NCI-H748 (cell line): ENCODE results near the gene CCDC85B.
A peak's percentile ranks its signal among the peaks of the same experiment; 100 is the strongest.
"Not testable (repeated sequence)": the region's sequence is repeated elsewhere in the genome, so short reads cannot be mapped to it uniquely, and the experiment has no call there.

ENCODE experiments used
- DNase-seq: peaks from one replicate; lab custom pipeline; 2025; ENCODE audit not compliant: unreplicated experiment; lab: John Stamatoyannopoulos, UW

CCDC85B gene

GRCh38 chr11:65890324-65891218 lies at the start of gene CCDC85B:
TSS of gene CCDC85B (plus strand) at chr11:65890673. CDS start at chr11:65890784, 111 bp downstream.
- DNase-seq, result peak; percentile 97

GRCh38 chr11:65842144-65842543 lies 48.3 kb upstream of the CCDC85B start:
- DNase-seq, result no peak

GRCh38 chr11:65843811-65844210 lies 46.7 kb upstream of the CCDC85B start:
- DNase-seq, result no peak

- DNase-seq, result no peak
Measured at GRCh38 chr11:65844231-65844872, 46.1 kb upstream of the CCDC85B start.

GRCh38 chr11:65847746-65848145 lies 42.7 kb upstream of the CCDC85B start:
- no peak for DNase-seq

GRCh38 chr11:65848693-65849092 lies 41.8 kb upstream of the CCDC85B start:
- DNase-seq, result not testable (repeated sequence)

- DNase-seq, result no peak
Measured at GRCh38 chr11:65849366-65849765, 41.1 kb upstream of the CCDC85B start.

GRCh38 chr11:65849771-65850216 lies 40.7 kb upstream of the CCDC85B start:
- no peak for DNase-seq

GRCh38 chr11:65850217-65851082 lies 40.0 kb upstream of the CCDC85B start:
- no peak for DNase-seq

GRCh38 chr11:65851083-65851579 lies 39.3 kb upstream of the CCDC85B start:
- DNase-seq, result peak; percentile 17

GRCh38 chr11:65851811-65852507 lies 38.5 kb upstream of the CCDC85B start:
- no peak for DNase-seq

- DNase-seq, result no peak
Measured at GRCh38 chr11:65852508-65853245, 37.8 kb upstream of the CCDC85B start.

- DNase-seq, result no peak
Measured at GRCh38 chr11:65853246-65853979, 37.1 kb upstream of the CCDC85B start.

GRCh38 chr11:65854161-65854592 lies 36.3 kb upstream of the CCDC85B start:
- DNase-seq, result no peak

GRCh38 chr11:65854852-65855837 lies 35.3 kb upstream of the CCDC85B start:
- no peak for DNase-seq

- DNase-seq, result no peak
Measured at GRCh38 chr11:65855927-65856363, 34.5 kb upstream of the CCDC85B start.

GRCh38 chr11:65856689-65857499 lies 33.6 kb upstream of the CCDC85B start:
- peak; percentile 69 for DNase-seq
